Gastrocnemius medialis (tissue), 4 donors: ENCODE results near the gene ARFGEF3. TPM values are rescaled to one million over a fixed set of nuclear protein-coding genes. Genes with fewer than 3 reads are reported as not detected.

Source experiments
- ATAC-seq, 2 donors: fragments of 150-250 bp; one replicate each; pipeline ENCODE4 v1.9.1; 2016
- DNase-seq, 2 donors: peaks; one replicate each; pipeline ENCODE4 v3.0.0-alpha.2; 2019
- H3K27ac ChIP-seq, 4 donors: fragments of 200-600 bp; sonication (generic); 1 replicate in 1 of 4; 2 replicates in 3 of 4; pipeline ENCODE4 v1.5.1; 2016 to 2018; ENCODE audit warnings: mild to moderate bottlenecking in 2 of 4, moderate library complexity in 1 of 4
- H3K27me3 ChIP-seq, 3 donors: fragments of 200-600 bp; sonication (generic) in 2 of 3; 1 replicate in 1 of 3; 2 replicates in 2 of 3; pipeline versions ENCODE4 v1.5.1 to v1.6.0; 2016 to 2019; ENCODE audit warnings: mild to moderate bottlenecking in 1 of 3, moderate library complexity in 1 of 3
- H3K36me3 ChIP-seq, 2 donors: fragments of 200-600 bp; sonication (generic) in 1 of 2; one replicate each; pipeline ENCODE4 v1.5.1; 2017 to 2018
- H3K4me1 ChIP-seq, 2 donors: fragments of 200-600 bp; sonication (generic) in 1 of 2; one replicate each; pipeline ENCODE4 v1.5.1; 2016 to 2017; ENCODE audit warnings: mild to moderate bottlenecking in 2 of 2
- H3K4me3 ChIP-seq, 4 donors: fragments of 200-600 bp; sonication (generic) in 3 of 4; 1 replicate in 1 of 4; 2 replicates in 3 of 4; pipeline ENCODE4 v1.5.1; 2016 to 2019; ENCODE audit warnings: mild to moderate bottlenecking in 2 of 4
- H3K9me3 ChIP-seq, 3 donors: fragments of 200-600 bp; sonication (generic) in 2 of 3; 1 replicate in 1 of 3; 2 replicates in 2 of 3; pipeline ENCODE4 v1.5.1; 2016 to 2019
- CTCF ChIP-seq, 5 experiments: fragments of 450-650 bp in 3 of 5; fragments of 200-600 bp in 2 of 5; sonication (generic) in 2 of 5; IDR thresholded peaks in 4 of 5; conservative IDR thresholded peaks in 1 of 5; 1 replicate in 4 of 5; 2 replicates in 1 of 5; pipeline ENCODE4 v1.5.1; 2016 to 2019; ENCODE audit warnings: antibody characterized with exemption in 5 of 5, mild to moderate bottlenecking in 3 of 5, moderate library complexity in 3 of 5
- POLR2A ChIP-seq, 2 donors: fragments of 450-650 bp; IDR thresholded peaks; one replicate each; pipeline ENCODE4 v1.6.1; 2017; ENCODE audit warnings: antibody characterized with exemption in 2 of 2, mild to moderate bottlenecking in 2 of 2, moderate library complexity in 2 of 2
- in situ Hi-C, 4 donors: fragments of 200-750 bp; cut with MboI; loops; one replicate each; pipeline versions ENCODE4 v1.15.0 to v1.8.0; 2017; ENCODE audit warnings: low sequenced_read_pairs in 4 of 4
- intact Hi-C: fragments of 100-400 bp; cut with DNase I; formaldehyde crosslinking; loops from one replicate; pipeline ENCODE4 v1.15.1; 2023; ENCODE audit warnings: low total_unique reads
- total RNA-seq, 4 donors: library from RNA; depleted of rRNA; stranded (reverse); fragments of >200 nt; gene quantifications; one replicate each; pipeline versions ENCODE4 v1.1.0 to v1.2.3, GENCODE V29; 2016

Gene ARFGEF3
- total RNA-seq, 4 donors from 2014 or later: 0.40 to 0.78 (median 0.52) TPM

GRCh38 chr6:138124096-138124495, 37.6 kb upstream of the ARFGEF3 start:
- Histone ChIP-seq H3K4me1 (no peaks in the 10 kb centered on the region), H3K4me3 (no peak overlapping the region), H3K27ac (no peak overlapping the region), H3K9me3 (no peaks in the 10 kb centered on the region), H3K36me3 (no peaks in the 10 kb centered on the region), H3K27me3 (no peaks in the 10 kb centered on the region)
- ATAC-seq (no peak), DNase-seq (no peak)
- TF ChIP-seq CTCF (IDR thresholded peaks at IDR 0.05 in 4 of 5, conservative IDR thresholded peaks at IDR 0.05 in 1 of 5): no peak
- TF ChIP-seq POLR2A (IDR thresholded peaks at IDR 0.05): no peak
- in situ Hi-C loops (loop anchor here in 2 of 4 donors (25.0 kb wide), 2 partner anchors 412 to 638 kb away; partner anchors contain the start of gene CCDC28A (in 1 of the 2)), intact Hi-C loops (no loop called here)

- intact Hi-C loops: no loop called here
- ATAC-seq: no peak
- TF ChIP-seq CTCF (IDR thresholded peaks at IDR 0.05 in 4 of 5, conservative IDR thresholded peaks at IDR 0.05 in 1 of 5): no peak
- TF ChIP-seq POLR2A (IDR thresholded peaks at IDR 0.05): no peak
- no peak overlapping the region for H3K27ac ChIP-seq
- in situ Hi-C loops: no loop called here
- H3K27me3 ChIP-seq: no peaks in the 10 kb centered on the region
- DNase-seq: no peak
- H3K4me1 ChIP-seq: no peaks in the 10 kb centered on the region
- H3K9me3 ChIP-seq: no peaks in the 10 kb centered on the region
- no peaks in the 10 kb centered on the region for H3K36me3 ChIP-seq
- no peak overlapping the region for H3K4me3 ChIP-seq
Observed at GRCh38 chr6:138128096-138128495, 33.6 kb upstream of the ARFGEF3 start.

GRCh38 chr6:138129190-138129589, 32.5 kb upstream of the ARFGEF3 start:
- no peak for TF ChIP-seq CTCF (IDR thresholded peaks at IDR 0.05 in 4 of 5, conservative IDR thresholded peaks at IDR 0.05 in 1 of 5)
- no peak for TF ChIP-seq POLR2A (IDR thresholded peaks at IDR 0.05)
- ATAC-seq (no peak), DNase-seq (no peak)
- H3K9me3 ChIP-seq: no peaks in the 10 kb centered on the region
- no peaks in the 10 kb centered on the region for H3K4me1 ChIP-seq
- in situ Hi-C loops (no loop called here), intact Hi-C loops (no loop called here)
- no peaks in the 10 kb centered on the region for H3K36me3 ChIP-seq
- H3K27me3 ChIP-seq: no peaks in the 10 kb centered on the region
- no peak overlapping the region for H3K4me3 ChIP-seq
- H3K27ac ChIP-seq: no peak overlapping the region

- in situ Hi-C loops: no loop called here
- Histone ChIP-seq H3K36me3 (no peaks in the 10 kb centered on the region), H3K27ac (no peak overlapping the region), H3K27me3 (no peaks in the 10 kb centered on the region), H3K4me3 (no peak overlapping the region), H3K4me1 (no peaks in the 10 kb centered on the region), H3K9me3 (no peaks in the 10 kb centered on the region)
- DNase-seq (no peak), ATAC-seq (no peak)
- no peak for TF ChIP-seq CTCF (IDR thresholded peaks at IDR 0.05 in 4 of 5, conservative IDR thresholded peaks at IDR 0.05 in 1 of 5)
- TF ChIP-seq POLR2A (IDR thresholded peaks at IDR 0.05): no peak
- intact Hi-C loops: no loop called here
Observed at GRCh38 chr6:138142806-138143205, 18.9 kb upstream of the ARFGEF3 start.

- Histone ChIP-seq H3K27ac (no peak overlapping the region), H3K27me3 (no peaks in the 10 kb centered on the region), H3K4me3 (no peak overlapping the region), H3K4me1 (no peaks in the 10 kb centered on the region), H3K9me3 (no peaks in the 10 kb centered on the region), H3K36me3 (no peaks in the 10 kb centered on the region)
- in situ Hi-C loops: no loop called here
- ATAC-seq (no peak), DNase-seq (no peak)
- intact Hi-C loops: no loop called here
- TF ChIP-seq CTCF (IDR thresholded peaks at IDR 0.05 in 4 of 5, conservative IDR thresholded peaks at IDR 0.05 in 1 of 5) (no peak), POLR2A (IDR thresholded peaks at IDR 0.05) (no peak)
Observed at GRCh38 chr6:138145402-138145801, 16.3 kb upstream of the ARFGEF3 start.
